DOHH2 (cell line): ENCODE measurements around the gene GASK1A.

Experiments
- CTCF ChIP-seq: fragments of 200-600 bp; sonication (generic); IDR thresholded peaks from one replicate; pipeline ENCODE4 v1.5.1; 2014; ENCODE audit warnings: antibody characterized with exemption, mild to moderate bottlenecking, low read depth, low read length; ENCODE audit not compliant: poor library complexity, severe bottlenecking
- EZH2phosphoT487 ChIP-seq: fragments of 200-600 bp; sonication (generic); IDR thresholded peaks from 2 replicates; pipeline ENCODE4 v1.6.1; 2017; ENCODE audit warnings: borderline replicate concordance, mild to moderate bottlenecking, antibody characterized with exemption, low read length, moderate library complexity, mixed read lengths

GRCh38 chr3:43093006-43093405 is 113.9 kb downstream of the GASK1A start:
- no peak for TF ChIP-seq CTCF
- TF ChIP-seq EZH2phosphoT487, result no peak
